Upper lobe of left lung (tissue), 4 donors: ENCODE measurements around the gene NUP58.

ENCODE experiments used
- CTCF ChIP-seq, 6 experiments: fragments of 450-650 bp in 4 of 6; fragments of 200-600 bp in 2 of 6; sonication (generic) in 2 of 6; IDR thresholded peaks; one replicate each; pipeline ENCODE4 v1.5.1; 2016 to 2019; ENCODE audit warnings: antibody characterized with exemption in 6 of 6
- EP300 ChIP-seq, 4 donors: sonication (generic); formaldehyde crosslinking; IDR thresholded peaks; one replicate each; pipeline ENCODE4 v1.5.1; 2017; ENCODE audit warnings: antibody characterized with exemption in 4 of 4, control low read depth in 2 of 4
- POLR2A ChIP-seq, 4 donors: fragments of 450-650 bp; IDR thresholded peaks; one replicate each; pipeline ENCODE4 v1.5.1; 2016 to 2017; ENCODE audit warnings: antibody characterized with exemption in 4 of 4, mild to moderate bottlenecking in 2 of 4
- POLR2AphosphoS5 ChIP-seq, 2 donors: sonication (generic); formaldehyde crosslinking; IDR thresholded peaks; one replicate each; pipeline ENCODE4 v1.5.1; 2017; ENCODE audit warnings: antibody characterized with exemption in 2 of 2

GRCh38 chr13:25276748-25277147 lies 24.7 kb upstream of the NUP58 start:
- no peak for TF ChIP-seq CTCF (IDR thresholded peaks at IDR 0.05)
- no peak for TF ChIP-seq POLR2A (IDR thresholded peaks at IDR 0.05)
- TF ChIP-seq EP300 (IDR thresholded peaks at IDR 0.05), result no peak
- no peak for TF ChIP-seq POLR2AphosphoS5 (IDR thresholded peaks at IDR 0.05)
